PFSK-1 (cell line): ENCODE results near the gene MRPL45.

Experiments used
- POLR2AphosphoS5 ChIP-seq: IDR thresholded peaks from 2 replicates; pipeline ENCODE4 v1.6.1; 2012; ENCODE audit warnings: low read depth, mild to moderate bottlenecking, control low read depth, low read length, moderate library complexity
- REST ChIP-seq, 2 experiments: IDR thresholded peaks; 2 replicates each; pipeline versions ENCODE4 v1.6.1 to v1.8.0; 2011 to 2012; ENCODE audit warnings: low read depth in 2 of 2, low read length in 2 of 2, control low read depth in 1 of 2, inconsistent platforms in 1 of 2, mild to moderate bottlenecking in 1 of 2, moderate library complexity in 1 of 2; ENCODE audit not compliant: insufficient read depth in 1 of 2
- SIN3A ChIP-seq: IDR thresholded peaks from 2 replicates; pipeline ENCODE4 v1.6.1; 2012; ENCODE audit warnings: mild to moderate bottlenecking, low read length, moderate library complexity, borderline replicate concordance; ENCODE audit not compliant: insufficient read depth
- TAF1 ChIP-seq: IDR thresholded peaks from 2 replicates; pipeline ENCODE4 v1.6.1; 2012; ENCODE audit warnings: low read length, control low read depth, borderline replicate concordance; ENCODE audit not compliant: insufficient read depth

GRCh38 chr17:38355251-38355650 is 58.3 kb downstream of the MRPL45 start:
- TF ChIP-seq POLR2AphosphoS5 (no peak), TAF1 (no peak), REST (IDR thresholded peaks at IDR 0.05; ENCODE audit: insufficient read depth in 1 of 2, low read depth in 2 of 2, low read length in 2 of 2) (no peak), SIN3A (no peak)
